Stimulated activated CD8-positive, alpha-beta memory T cell treated with anti-CD3 and anti-CD28 coated beads, Interleukin-4, amount 100 ng/mL, for 48 hours (primary cell): ENCODE data around the gene KCNIP1.

Source experiments
- DNase-seq: peaks from one replicate; pipeline ENCODE4 v3.0.0-alpha.2; 2020

The KCNIP1 gene

GRCh38 chr5:170571281-170571731 lies 67.5 kb downstream of the KCNIP1 start:
- no peak for DNase-seq

DNA sequence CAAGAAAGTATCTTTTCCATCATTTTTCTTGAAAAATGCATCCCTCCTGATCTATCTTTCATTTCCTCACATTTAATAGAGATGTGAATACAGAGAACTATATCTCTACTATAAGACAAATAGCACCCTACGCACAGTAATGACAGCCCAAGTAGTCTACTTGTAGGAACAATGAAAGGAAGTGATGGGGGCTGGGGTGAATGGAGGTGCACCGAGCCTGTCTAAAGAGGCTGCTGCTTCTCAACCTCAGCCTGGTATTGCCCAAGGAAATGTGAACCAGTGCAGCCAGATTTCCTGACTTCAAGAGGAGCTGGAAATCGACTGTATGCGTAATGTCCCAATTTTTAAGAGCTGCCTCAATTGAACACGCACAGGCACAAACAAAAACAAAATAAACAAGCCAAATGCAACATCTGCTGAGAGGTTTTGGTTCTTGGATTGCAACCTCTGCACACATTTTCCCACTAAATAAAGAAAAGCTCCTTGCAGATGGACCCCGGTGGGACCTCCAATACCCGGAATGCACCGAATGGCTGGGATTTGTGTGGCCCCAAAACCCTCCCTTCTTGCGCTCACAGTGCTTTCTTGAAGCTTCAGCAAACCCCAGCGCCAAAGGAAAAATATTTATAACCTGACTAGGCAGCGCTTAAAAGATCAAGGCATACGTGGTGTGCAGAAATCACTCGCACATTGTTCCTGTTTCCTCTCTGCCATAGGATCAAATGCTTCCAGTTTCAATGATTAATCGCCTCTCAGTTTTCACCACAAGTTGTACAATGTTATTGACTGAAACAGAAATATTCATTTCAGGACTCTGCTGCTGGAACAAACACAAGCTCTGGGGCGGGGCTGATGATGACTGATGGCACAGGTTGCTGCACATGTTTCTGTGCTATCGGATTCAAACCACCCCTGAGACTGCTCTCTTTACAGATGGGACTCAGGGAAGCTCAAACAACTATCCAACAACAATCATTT lies 68.3 kb downstream of the KCNIP1 start:
- peak; percentile 80 for DNase-seq

GRCh38 chr5:170573114-170573513 lies 69.3 kb downstream of the KCNIP1 start:
- DNase-seq: no peak

DNA sequence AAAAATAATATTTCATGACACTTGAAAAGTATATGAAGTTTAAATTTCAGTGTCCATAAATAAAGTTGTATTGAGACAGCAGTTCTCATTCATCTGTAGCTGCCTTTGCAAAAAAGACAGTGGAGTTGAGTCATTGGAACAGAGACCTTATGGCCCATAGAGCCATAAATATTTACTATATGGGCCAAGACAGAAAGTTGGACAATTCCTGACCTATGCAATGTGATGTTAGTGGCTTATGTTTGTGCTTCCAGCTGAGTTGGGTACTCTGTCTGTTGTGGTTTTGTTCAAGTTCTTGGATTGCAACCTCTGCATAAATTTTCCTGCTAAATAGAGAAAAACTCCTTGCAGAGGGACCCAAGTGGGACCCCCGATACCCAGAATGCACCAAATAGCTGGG lies 69.8 kb downstream of the KCNIP1 start:
- DNase-seq: no peak

DNA sequence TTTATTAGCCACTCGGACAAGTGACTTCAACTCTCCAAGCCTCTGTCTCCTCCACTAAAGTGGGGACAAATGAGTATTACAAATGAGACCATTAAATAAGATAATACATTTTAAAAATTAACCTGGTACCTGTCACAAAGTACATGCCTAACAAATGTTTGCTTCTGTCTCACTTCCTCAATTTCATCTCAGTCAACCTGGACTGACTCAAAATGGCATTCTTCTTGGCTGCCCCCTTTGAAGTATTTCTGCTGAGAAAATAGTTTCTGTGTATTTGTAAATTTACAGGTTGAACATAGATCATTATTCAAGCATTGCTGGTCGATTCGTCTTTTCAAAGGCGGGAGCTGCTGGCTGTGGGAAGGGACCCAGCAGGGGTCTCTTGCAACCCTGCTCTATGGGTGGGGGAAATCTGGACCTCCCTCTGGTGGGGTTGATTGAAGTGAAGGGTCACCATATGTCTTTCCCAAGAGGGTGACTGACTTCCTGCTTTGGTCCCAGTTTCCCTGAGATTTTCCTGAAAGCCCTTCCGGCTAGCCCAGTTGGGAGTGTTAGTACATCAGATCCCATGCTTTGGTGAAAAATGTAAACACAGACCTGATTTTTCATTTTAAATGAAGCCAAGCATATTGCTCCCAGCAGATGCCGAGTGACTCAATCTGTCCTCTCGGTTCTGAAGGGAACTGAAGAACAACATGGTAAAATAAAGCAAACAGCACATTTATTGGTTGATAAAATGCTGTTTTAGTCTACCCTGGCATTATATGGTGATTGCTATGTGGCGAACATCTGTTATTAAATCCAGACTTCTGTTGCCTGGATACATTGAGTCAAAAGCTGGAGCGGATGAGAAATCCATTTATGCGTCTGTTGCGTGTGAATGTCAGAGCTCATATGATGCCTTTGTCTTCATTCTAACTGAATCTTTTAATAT lies 73.0 kb downstream of the KCNIP1 start:
- DNase-seq: no peak

DNA sequence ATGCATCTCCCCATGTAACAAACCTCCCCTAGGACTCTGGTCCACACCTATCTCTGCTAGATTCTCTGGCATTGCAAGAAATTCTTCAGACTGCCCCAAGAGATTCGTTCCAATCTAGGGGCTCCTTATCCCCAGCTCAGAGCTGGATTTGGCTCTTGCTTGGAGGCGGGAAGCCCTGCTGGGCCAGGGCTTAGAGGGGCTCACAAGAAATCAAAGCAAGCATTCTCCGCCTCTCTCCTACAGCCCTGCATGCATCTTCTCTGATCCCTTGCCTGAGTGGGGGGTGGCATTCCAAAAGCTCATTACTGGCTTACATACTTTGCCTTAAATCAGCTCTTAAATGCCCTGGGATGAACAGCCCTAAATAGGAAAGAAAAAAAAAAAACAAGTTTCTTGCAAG lies 75.8 kb downstream of the KCNIP1 start:
- DNase-seq: no peak

DNA sequence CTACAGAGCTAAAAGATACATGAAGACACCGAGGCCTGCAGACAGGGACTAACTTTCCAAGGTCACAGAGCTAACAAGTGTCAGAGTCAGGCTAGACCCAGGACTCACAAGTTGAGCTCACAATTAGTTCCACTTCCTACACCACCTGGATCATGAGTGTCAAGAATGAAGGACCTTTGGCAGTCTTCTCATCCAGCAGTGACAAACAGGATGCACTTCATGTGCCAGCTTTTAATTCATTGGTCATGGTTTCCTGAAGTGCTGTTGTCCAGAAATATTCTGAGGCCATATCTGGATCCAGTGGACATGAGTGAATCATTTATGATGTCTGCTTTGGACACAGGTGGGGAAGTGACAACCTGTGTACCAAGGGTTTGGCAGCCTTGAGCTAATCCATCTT lies 77.4 kb downstream of the KCNIP1 start:
- no peak for DNase-seq

DNA sequence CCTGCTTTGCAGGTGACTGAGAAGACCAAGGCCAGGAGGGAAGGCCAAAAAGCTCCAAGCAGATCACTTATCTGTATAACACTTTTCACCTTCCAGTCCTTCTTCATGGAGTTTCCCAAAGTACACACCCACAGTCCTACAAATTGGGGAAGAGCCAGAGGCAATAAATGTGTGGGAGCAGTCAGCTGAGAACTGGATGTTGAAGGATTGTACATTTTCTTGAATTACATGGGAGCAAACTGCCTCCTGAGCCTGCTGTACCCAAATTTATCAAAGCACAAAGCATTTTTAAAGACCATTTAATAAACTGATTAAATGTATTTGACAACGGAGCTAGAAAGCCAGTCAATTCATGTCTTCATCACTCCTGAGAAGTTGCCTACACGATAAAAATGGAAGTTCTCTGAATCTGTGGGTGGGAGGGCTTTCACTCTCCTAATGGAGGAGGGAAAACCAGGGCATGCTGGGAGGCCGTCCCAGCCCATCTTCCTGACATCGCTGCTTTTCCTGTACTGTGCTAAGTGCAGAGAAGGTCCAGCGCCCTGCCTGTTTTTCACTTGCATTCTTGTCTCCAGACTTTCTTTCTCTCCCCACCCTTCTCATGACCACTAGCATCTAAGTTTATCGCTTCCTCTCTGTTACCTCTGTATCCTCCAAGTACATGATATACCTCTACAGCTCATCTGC lies 79.0 kb downstream of the KCNIP1 start:
- DNase-seq: no peak

DNA sequence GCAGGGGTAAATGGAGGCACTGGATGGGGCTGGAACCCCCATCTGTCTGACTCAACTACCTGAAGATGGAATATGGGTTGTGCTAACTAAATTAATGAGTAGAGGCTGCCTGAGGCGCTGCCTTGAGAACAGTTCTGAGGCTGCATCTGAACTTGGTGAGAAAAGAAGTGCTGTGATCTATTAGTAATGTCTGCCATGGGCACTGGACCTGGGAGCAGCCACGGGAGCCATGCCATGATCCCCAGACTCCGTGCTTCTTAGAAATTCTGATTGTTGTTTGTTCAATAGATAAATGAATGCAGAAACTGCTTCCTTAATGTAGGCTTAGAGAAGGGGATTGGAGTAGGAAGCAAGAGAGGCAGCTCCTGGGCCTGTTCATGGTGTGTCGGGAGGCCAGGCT lies 80.2 kb downstream of the KCNIP1 start:
- no peak for DNase-seq

GRCh38 chr5:170584450-170585058 lies 80.7 kb downstream of the KCNIP1 start:
- DNase-seq: no peak

DNA sequence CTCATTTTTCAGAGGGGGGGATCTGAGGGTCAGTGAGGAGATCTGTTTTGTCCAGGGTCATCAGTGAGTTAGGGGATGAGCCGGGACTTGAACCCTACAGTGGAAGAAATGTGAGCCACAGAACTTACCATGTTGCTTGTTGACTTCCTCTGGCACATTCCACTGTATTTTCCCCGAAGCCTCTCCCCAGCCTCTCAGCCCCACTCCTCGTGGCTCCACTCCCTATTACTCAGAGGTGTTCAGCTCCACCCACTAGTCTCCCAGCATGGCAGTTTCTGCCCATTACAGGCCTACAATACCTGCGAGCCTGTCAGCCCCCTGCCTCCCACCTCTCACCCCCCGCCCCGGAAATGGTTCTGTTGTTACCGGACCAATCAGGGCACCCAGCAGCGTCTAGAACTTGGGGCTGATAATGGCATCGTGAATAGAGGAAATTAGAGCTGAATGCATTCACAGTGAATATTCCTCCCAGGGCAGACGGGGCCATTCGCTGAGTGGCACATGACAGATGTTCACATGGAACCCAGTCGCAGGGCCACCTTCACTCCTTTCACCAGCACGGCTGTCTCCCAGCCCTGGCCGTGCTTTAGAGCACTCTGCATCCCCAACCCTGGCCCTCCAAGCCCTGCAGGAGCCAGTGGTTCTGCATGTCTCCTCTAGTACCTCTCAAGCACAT lies 81.6 kb downstream of the KCNIP1 start:
- no peak for DNase-seq

DNA sequence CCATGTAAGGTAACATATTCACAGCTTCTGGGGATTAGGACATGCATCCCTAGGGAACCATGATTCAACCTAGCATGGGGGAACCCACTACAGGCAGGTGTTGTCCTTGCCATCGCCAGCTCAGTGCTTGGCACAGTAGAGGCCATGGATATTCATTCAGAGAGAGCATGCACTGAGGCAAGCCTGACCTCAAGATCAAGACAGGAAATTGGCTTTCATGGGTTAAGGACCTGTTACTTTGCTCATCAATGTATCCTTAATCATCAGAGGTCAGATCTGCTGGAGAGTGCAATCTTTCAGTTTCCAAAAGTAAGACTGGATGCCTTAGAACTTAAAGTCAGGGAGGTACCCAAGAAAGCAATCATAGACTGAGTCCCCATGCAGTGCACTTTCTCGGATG lies 84.0 kb downstream of the KCNIP1 start:
- DNase-seq: no peak

GRCh38 chr5:170589643-170590042 lies 85.8 kb downstream of the KCNIP1 start:
- DNase-seq: no peak

DNA sequence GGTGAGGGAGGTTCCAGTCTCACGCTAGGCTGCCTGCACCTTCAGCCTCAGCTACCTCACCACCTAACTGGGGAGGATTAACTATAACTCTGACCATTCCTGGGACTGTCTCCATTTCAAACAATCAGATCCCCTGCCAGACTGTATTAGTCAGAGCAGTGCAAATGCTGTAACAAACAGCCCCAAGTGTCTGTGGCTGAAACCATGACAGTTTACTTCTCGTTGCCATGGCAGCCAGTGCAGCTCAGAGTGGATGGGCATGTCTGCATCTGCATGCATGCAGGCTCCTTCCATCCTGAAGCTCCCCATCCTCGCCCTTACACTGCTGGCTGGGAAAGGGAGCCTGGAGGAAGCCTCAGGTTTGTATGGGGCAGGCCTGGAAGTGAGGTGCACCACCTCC lies 86.7 kb downstream of the KCNIP1 start:
- no peak for DNase-seq

DNA sequence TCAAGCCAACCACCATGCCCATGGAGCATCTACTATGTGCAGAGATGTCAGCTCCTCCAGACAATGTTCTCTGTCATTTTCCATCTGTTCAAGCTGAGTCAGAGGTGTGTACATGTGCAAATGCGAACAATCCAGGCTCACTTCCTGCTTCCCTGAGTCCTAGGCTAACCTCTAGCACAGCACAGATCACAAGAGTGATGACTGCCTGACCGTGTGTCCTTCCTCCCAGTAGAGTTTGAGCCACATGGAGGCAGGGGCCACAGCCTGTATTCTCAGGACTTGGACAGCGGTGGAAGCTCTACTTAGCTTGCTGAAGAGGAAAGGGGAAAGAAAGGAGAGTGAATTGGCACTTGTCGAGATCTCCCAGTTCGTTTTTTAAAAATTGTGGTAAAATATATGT lies 87.2 kb downstream of the KCNIP1 start:
- no peak for DNase-seq

DNA sequence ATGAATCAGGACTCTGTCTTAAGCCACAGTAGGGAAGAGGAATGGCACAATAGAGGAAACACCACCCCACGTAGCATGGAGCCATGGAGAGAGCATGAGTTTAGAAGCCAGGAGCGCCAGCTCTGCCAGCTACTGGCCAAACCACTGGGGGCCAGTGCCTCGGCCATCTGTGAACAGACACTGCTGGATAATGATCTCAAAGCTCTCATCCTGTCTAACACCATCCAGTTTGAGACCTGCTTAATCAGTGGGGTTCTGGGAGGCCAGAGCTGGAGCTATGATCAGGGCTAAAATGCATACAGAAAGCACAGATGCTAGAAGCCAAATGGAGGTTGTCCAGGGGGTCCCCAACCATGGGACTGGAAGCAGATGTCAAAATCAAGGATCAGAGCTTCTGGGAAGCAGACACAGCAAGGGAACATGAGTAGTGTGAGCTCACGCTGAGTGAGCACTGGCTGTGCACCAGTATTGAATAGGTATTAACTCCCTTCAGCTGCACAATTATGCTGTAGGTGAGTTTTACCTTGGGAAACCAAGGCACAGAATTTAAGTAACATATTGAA lies 92.7 kb downstream of the KCNIP1 start:
- no peak for DNase-seq

DNA sequence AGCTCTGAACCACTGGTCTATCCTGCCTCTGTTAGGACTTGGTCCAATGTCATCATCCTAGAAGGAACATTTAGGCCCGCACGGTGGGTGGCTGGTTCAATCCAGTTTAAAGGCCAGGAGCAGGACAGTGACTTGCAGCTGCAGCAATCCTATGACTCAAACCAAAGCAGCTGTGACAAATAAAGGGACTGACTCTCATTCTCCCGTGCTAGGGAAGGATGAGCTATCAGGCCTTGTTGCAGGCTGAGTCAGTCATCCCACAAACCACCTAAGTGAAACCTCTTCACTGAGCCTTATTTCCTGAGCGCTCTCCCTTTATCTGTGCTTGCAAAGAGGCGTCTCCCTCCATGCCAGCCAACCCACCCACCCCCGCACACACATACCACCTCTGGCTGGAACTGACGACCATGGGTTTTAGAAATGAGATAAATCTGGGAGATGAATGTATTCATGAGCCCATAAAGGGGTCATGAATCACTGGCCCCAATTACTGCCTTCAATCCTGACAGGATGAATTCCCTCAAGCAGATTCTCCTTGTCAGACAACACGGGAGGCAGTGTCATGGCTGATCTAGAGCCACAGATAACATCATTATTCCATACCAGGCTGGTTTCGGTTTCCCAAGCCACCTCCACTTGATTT lies 93.4 kb downstream of the KCNIP1 start:
- peak; percentile 72 for DNase-seq

GRCh38 chr5:170597872-170598271 lies 94.1 kb downstream of the KCNIP1 start:
- DNase-seq: no peak

- no peak for DNase-seq
Observed at GRCh38 chr5:170599756-170600155, 95.9 kb downstream of the KCNIP1 start.

- DNase-seq: no peak
Observed at GRCh38 chr5:170601619-170602018, 97.8 kb downstream of the KCNIP1 start.

GRCh38 chr5:170603109-170603508 lies 99.3 kb downstream of the KCNIP1 start:
- DNase-seq: no peak
